Smooth muscle cell (in vitro differentiated cells): ENCODE results near the gene TFCP2. TPM values are rescaled to one million over a fixed set of nuclear protein-coding genes. Genes with fewer than 3 reads are reported as not detected.

Experiments
- DNase-seq: peaks from one replicate; lab custom pipeline; 2025; ENCODE audit not compliant: unreplicated experiment; lab: John Stamatoyannopoulos, UW
- H2AFZ ChIP-seq: fragments of 200-600 bp; sonication (generic); 2 replicates; pipeline ENCODE4 v1.6.0; 2016; ENCODE audit warnings: antibody characterized with exemption, low read depth, mild to moderate bottlenecking
- H3F3A ChIP-seq: fragments of 200-600 bp; sonication (generic); 2 replicates; pipeline ENCODE4 v1.6.0; 2017; ENCODE audit warnings: antibody characterized with exemption, low read depth
- H3K27ac ChIP-seq: fragments of 200-600 bp; sonication (generic); 2 replicates; pipeline ENCODE4 v1.5.1; 2016; ENCODE audit warnings: low read depth, mild to moderate bottlenecking
- H3K27me3 ChIP-seq: fragments of 200-600 bp; sonication (generic); 2 replicates; pipeline ENCODE4 v1.6.1; 2016; ENCODE audit warnings: low read depth, mild to moderate bottlenecking
- H3K36me3 ChIP-seq: fragments of 200-600 bp; sonication (generic); 2 replicates; pipeline ENCODE4 v1.5.1; 2016; ENCODE audit warnings: low read depth
- H3K4me1 ChIP-seq: fragments of 200-600 bp; sonication (generic); 2 replicates; pipeline ENCODE4 v1.5.1; 2016; ENCODE audit warnings: low read depth
- H3K4me2 ChIP-seq: fragments of 200-600 bp; sonication (generic); 2 replicates; pipeline ENCODE4 v1.6.0; 2016; ENCODE audit warnings: mild to moderate bottlenecking
- H3K4me3 ChIP-seq: fragments of 200-600 bp; sonication (generic); 2 replicates; pipeline ENCODE4 v1.5.1; 2016; ENCODE audit warnings: mild to moderate bottlenecking
- H3K79me2 ChIP-seq: fragments of 200-600 bp; sonication (generic); 2 replicates; pipeline ENCODE4 v1.6.0; 2016; ENCODE audit warnings: low read depth, mild to moderate bottlenecking
- H3K9ac ChIP-seq: fragments of 200-600 bp; sonication (generic); 2 replicates; pipeline ENCODE4 v1.6.0; 2016; ENCODE audit warnings: low read depth
- H3K9me3 ChIP-seq: fragments of 200-600 bp; sonication (generic); replicated peaks from 2 replicates; pipeline ENCODE4 v1.5.1; 2016; ENCODE audit warnings: low read depth
- H4K20me1 ChIP-seq: fragments of 200-600 bp; sonication (generic); 2 replicates; pipeline ENCODE4 v1.6.0; 2016; ENCODE audit warnings: low read depth
- WGBS: methylation state at CpG from one replicate; pipeline ENCODE4 v1.1.7; 2016; ENCODE audit warnings: low lambda C conversion rate; 5-methylcytosine and 5-hydroxymethylcytosine counted together
- polyA plus RNA-seq: library from polyadenylated mRNA; unstranded; fragments of >200 nt; fragmentation: Nextera tagmentation; extraction: Ambion mirVana; gene quantifications from 2 replicates; pipeline ENCODE4 v1.2.1, GENCODE V29; 2016
- total RNA-seq: library from RNA; depleted of rRNA; stranded (reverse); fragments of >200 nt; gene quantifications from 2 replicates; pipeline ENCODE4 v1.2.3, GENCODE V29; 2014
- TF ChIP-seq, protein P1 (sequence below): fragments of 200-600 bp; sonication (generic); IDR thresholded peaks from 2 replicates; pipeline ENCODE4 v1.5.1; 2017; ENCODE audit warnings: borderline replicate concordance, mild to moderate bottlenecking, antibody characterized with exemption; ENCODE audit not compliant: insufficient read depth, poor library complexity, severe bottlenecking

Gene TFCP2
- total and polyA plus RNA-seq, 2 experiments from 2014 or later, result 12.4 to 16.2 TPM

GRCh38 chr12:51200156-51200555 lies 27.2 kb upstream of the TFCP2 start:
- H3K4me3 ChIP-seq, result no peak overlapping the region
- H3F3A ChIP-seq, result no peaks in the 10 kb centered on the region
- no peaks in the 10 kb centered on the region for H3K9me3 ChIP-seq
- no peaks in the 10 kb centered on the region for H4K20me1 ChIP-seq
- TF ChIP-seq, protein P1, sequence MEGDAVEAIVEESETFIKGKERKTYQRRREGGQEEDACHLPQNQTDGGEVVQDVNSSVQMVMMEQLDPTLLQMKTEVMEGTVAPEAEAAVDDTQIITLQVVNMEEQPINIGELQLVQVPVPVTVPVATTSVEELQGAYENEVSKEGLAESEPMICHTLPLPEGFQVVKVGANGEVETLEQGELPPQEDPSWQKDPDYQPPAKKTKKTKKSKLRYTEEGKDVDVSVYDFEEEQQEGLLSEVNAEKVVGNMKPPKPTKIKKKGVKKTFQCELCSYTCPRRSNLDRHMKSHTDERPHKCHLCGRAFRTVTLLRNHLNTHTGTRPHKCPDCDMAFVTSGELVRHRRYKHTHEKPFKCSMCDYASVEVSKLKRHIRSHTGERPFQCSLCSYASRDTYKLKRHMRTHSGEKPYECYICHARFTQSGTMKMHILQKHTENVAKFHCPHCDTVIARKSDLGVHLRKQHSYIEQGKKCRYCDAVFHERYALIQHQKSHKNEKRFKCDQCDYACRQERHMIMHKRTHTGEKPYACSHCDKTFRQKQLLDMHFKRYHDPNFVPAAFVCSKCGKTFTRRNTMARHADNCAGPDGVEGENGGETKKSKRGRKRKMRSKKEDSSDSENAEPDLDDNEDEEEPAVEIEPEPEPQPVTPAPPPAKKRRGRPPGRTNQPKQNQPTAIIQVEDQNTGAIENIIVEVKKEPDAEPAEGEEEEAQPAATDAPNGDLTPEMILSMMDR, result no peak
- WGBS, result 96% methylated on average over 7 of the region's 7 CpGs
- no peaks in the 10 kb centered on the region for H3K4me1 ChIP-seq
- H3K36me3 ChIP-seq, result no peaks in the 10 kb centered on the region
- H3K27me3 ChIP-seq, result no peaks in the 10 kb centered on the region
- no peak overlapping the region for H2AFZ ChIP-seq
- no peak overlapping the region for H3K27ac ChIP-seq
- H3K9ac ChIP-seq, result no peak overlapping the region
- H3K79me2 ChIP-seq, result no peaks in the 10 kb centered on the region
- no peak for DNase-seq
- no peak overlapping the region for H3K4me2 ChIP-seq

DNA sequence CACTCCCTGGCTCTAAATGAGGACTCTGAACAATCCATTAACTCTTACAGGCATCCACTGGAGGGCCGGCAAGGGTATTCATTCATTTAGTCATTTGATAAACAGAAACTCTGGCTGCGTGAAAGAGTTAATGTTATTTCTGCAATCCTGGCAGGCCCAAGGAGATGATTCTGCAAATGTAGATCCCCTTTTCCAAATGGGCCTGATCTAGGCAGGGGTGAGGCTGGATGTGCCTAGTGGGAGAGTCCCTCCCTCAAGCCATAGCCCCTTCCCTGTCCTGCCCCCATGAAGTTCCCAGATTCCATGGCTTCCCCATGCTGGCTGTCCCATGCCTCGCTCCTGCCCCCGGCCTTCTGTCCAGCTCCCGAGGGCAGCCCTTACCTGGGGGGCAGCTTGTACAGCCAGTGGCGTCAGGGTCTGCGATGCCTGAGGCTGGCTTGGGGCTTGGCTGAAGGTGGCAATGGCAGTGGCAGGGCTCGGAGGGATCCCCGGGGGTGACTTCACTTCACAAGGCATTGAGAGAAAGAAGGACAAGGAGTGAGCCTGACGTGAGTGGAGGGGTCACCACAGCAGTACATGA lies 26.5 kb upstream of the TFCP2 start:
- H4K20me1 ChIP-seq, result no peaks in the 10 kb centered on the region
- no peaks in the 10 kb centered on the region for H3F3A ChIP-seq
- no peak overlapping the region for H3K4me2 ChIP-seq
- H3K4me1 ChIP-seq, result no peaks in the 10 kb centered on the region
- TF ChIP-seq, protein P1, result no peak
- H3K9me3 ChIP-seq, result no peaks in the 10 kb centered on the region
- no peaks in the 10 kb centered on the region for H3K27me3 ChIP-seq
- no peaks in the 10 kb centered on the region for H3K36me3 ChIP-seq
- H3K9ac ChIP-seq, result no peak overlapping the region
- no peak overlapping the region for H2AFZ ChIP-seq
- no peaks in the 10 kb centered on the region for H3K79me2 ChIP-seq
- H3K4me3 ChIP-seq, result no peak overlapping the region
- no peak for DNase-seq
- H3K27ac ChIP-seq, result no peak overlapping the region
- WGBS, result 98% methylated on average over 10 of the region's 10 CpGs

DNA sequence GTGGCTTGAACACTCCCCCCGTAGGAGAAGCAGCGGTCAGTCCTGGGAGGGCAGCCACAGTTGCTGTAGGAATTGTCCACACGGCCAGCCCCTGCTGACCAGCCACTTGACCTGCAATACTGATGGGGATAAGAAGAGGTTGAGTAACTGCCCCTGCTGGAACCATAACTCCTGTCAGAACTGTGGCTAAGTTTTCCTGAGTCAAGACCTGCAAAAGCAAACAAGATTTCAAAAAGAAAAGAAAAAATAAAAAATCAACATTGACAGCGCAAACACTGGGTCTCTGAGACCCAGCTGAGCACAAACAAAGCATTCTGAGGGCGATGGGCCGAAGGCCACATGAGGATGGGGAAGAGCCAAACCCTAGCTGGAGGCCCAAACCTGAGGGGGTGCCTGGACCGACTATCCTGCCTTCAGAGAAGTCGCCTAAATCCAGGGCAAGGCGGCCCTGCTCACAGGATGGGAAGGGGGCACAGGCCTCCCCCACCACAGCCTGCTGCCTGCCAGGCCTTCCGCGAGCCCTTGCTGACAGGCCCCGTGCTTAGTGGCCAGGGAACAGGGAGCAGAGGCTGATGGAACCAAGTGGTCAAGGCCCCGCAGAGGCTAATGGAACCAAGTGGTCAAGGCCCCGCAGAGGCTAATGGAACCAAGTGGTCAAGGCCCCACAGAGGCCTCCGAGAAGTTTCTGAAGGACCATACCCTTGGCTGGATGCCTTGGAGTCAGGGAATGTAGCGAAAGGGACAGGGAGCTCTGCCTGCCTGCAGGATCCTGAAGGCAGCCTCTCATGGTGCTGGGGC lies 25.8 kb upstream of the TFCP2 start:
- TF ChIP-seq, protein P1, result no peak

More for the DNA sequence above, 25.8 kb upstream of the TFCP2 start:
- H3K4me3 ChIP-seq, result no peak overlapping the region
- no peaks in the 10 kb centered on the region for H3F3A ChIP-seq
- 92% methylated on average over 16 of the region's 16 CpGs for WGBS
- H3K27me3 ChIP-seq, result no peaks in the 10 kb centered on the region
- no peak for DNase-seq
- no peak overlapping the region for H3K4me2 ChIP-seq
- no peaks in the 10 kb centered on the region for H4K20me1 ChIP-seq
- H2AFZ ChIP-seq, result no peak overlapping the region
- no peaks in the 10 kb centered on the region for H3K4me1 ChIP-seq
- no peak overlapping the region for H3K9ac ChIP-seq
- H3K79me2 ChIP-seq, result no peaks in the 10 kb centered on the region
- no peaks in the 10 kb centered on the region for H3K36me3 ChIP-seq
- no peaks in the 10 kb centered on the region for H3K9me3 ChIP-seq
- no peak overlapping the region for H3K27ac ChIP-seq
